IMR-90 (cell line): ENCODE results near the gene MARCKSL1. TPM values are rescaled to one million over a fixed set of nuclear protein-coding genes. Genes with fewer than 3 reads are reported as not detected.

Experiments
- ATAC-seq: fragments of 200-7000 bp; cut with Tn5 transposase; 2 replicates; pipeline ENCODE4 v1.9.1; 2020; ENCODE audit warnings: low read depth, mild to moderate bottlenecking, moderate library complexity
- BruUV-seq: library from RNA; stranded (reverse); fragments of 400-500 nt; replicated peaks from 2 replicates; lab custom pipeline; 2021; lab: Mats Ljungman, UMichigan
- CTCF ChIA-PET: fragments of 300-600 bp; formaldehyde crosslinking; extraction: SDS; loops from one replicate; lab custom pipeline; 2021; ENCODE audit warnings: antibody characterized with exemption; lab: Yijun Ruan, JAX
- POLR2A ChIA-PET: fragments of 300-600 bp; sonication (Branson Sonifier 250); formaldehyde crosslinking; loops from one replicate; lab custom pipeline; 2022; ENCODE audit warnings: antibody characterized with exemption; ENCODE audit not compliant: unreplicated experiment; lab: Charles Lee
- DNase-seq: peaks from one replicate; pipeline ENCODE4 v3.0.0; 2013
- H2AFZ ChIP-seq: replicated peaks from 2 replicates; pipeline ENCODE3; 2013; ENCODE audit warnings: low read length, mild to moderate bottlenecking; ENCODE audit not compliant: poor library complexity
- H2AK5ac ChIP-seq: 2 replicates; pipeline ENCODE4 v1.6.1; 2013; ENCODE audit warnings: low read depth, low read length, inconsistent platforms
- H2AK9ac ChIP-seq: replicated peaks from 2 replicates; pipeline ENCODE3; 2013; ENCODE audit warnings: mild to moderate bottlenecking, low read depth, low read length, moderate library complexity; ENCODE audit not compliant: poor library complexity
- H2BK120ac ChIP-seq: 2 replicates; pipeline ENCODE4 v1.6.1; 2013; ENCODE audit warnings: low read depth, low read length, inconsistent platforms
- H2BK15ac ChIP-seq: 3 replicates; pipeline ENCODE4 v1.6.1; 2013; ENCODE audit warnings: low read depth, low read length, inconsistent platforms
- H2BK20ac ChIP-seq: 2 replicates; pipeline ENCODE4 v1.6.1; 2013; ENCODE audit warnings: low read depth, mild to moderate bottlenecking, inconsistent platforms, low read length, moderate library complexity
- H2BK5ac ChIP-seq: 2 replicates; pipeline ENCODE4 v1.6.1; 2013; ENCODE audit warnings: mild to moderate bottlenecking, low read depth, low read length, inconsistent platforms; ENCODE audit not compliant: poor library complexity, severe bottlenecking
- H3K14ac ChIP-seq: replicated peaks from 2 replicates; pipeline ENCODE4 v1.6.1; 2013; ENCODE audit warnings: low read depth, low read length, inconsistent platforms
- H3K18ac ChIP-seq: 2 replicates; pipeline ENCODE4 v1.6.1; 2013; ENCODE audit warnings: low read depth, low read length, control low read depth
- H3K23ac ChIP-seq: 2 replicates; pipeline ENCODE4 v1.6.1; 2013; ENCODE audit warnings: low read depth, low read length, inconsistent platforms
- H3K27ac ChIP-seq: 2 replicates; pipeline ENCODE4 v1.5.1; 2013; ENCODE audit warnings: mild to moderate bottlenecking, control low read depth, low read length; ENCODE audit not compliant: insufficient read depth
- H3K27me3 ChIP-seq: 2 replicates; pipeline ENCODE4 v1.6.1; 2013; ENCODE audit warnings: low read length; ENCODE audit not compliant: control insufficient read depth, insufficient read depth
- H3K36me3 ChIP-seq: 2 replicates; pipeline ENCODE4 v1.6.1; 2013; ENCODE audit warnings: low read length, mixed read lengths; ENCODE audit not compliant: control insufficient read depth, insufficient read depth
- H3K4ac ChIP-seq: 2 replicates; pipeline ENCODE4 v1.6.1; 2013; ENCODE audit warnings: low read depth, low read length, inconsistent platforms
- H3K4me1 ChIP-seq: 2 replicates; pipeline ENCODE4 v1.6.1; 2013; ENCODE audit warnings: low read length, mixed read lengths; ENCODE audit not compliant: control insufficient read depth, insufficient read depth
- H3K4me2 ChIP-seq: 2 replicates; pipeline ENCODE4 v1.6.1; 2013; ENCODE audit warnings: low read depth, mild to moderate bottlenecking, control low read depth, low read length, moderate library complexity
- H3K4me3 ChIP-seq: 2 replicates; pipeline ENCODE4 v1.5.1; 2013; ENCODE audit warnings: low read depth, mild to moderate bottlenecking, control low read depth, low read length, moderate library complexity; ENCODE audit not compliant: insufficient read depth
- H3K56ac ChIP-seq: 2 replicates; pipeline ENCODE4 v1.6.1; 2013; ENCODE audit warnings: low read length, inconsistent platforms; ENCODE audit not compliant: insufficient read depth; ENCODE audit errors: extremely low read depth
- H3K79me1 ChIP-seq, 2 experiments: 2 replicates each; pipeline ENCODE4 v1.6.1; 2013; ENCODE audit warnings: low read length in 2 of 2, inconsistent platforms in 1 of 2, low read depth in 1 of 2
- H3K9ac ChIP-seq: 2 replicates; pipeline ENCODE4 v1.6.1; 2013; ENCODE audit warnings: low read depth, low read length, control low read depth
- H3K9me1 ChIP-seq: 2 replicates; pipeline ENCODE4 v1.6.1; 2013; ENCODE audit warnings: low read length, inconsistent platforms; ENCODE audit not compliant: insufficient read depth
- H3K9me3 ChIP-seq: 2 replicates; pipeline ENCODE4 v1.6.1; 2013; ENCODE audit warnings: low read length; ENCODE audit not compliant: control insufficient read depth, insufficient read depth
- H4K20me1 ChIP-seq: 2 replicates; pipeline ENCODE4 v1.6.1; 2013; ENCODE audit warnings: low read length, inconsistent platforms; ENCODE audit not compliant: insufficient read depth
- H4K5ac ChIP-seq: 2 replicates; pipeline ENCODE4 v1.6.1; 2013; ENCODE audit warnings: mild to moderate bottlenecking, low read depth, low read length, control low read depth
- H4K8ac ChIP-seq, 2 experiments: 2 replicates each; pipeline ENCODE4 v1.6.1; 2013; ENCODE audit warnings: low read depth in 2 of 2, low read length in 2 of 2, control low read depth in 1 of 2, inconsistent platforms in 1 of 2
- H4K91ac ChIP-seq: 2 replicates; pipeline ENCODE4 v1.6.1; 2013; ENCODE audit warnings: low read depth, low read length, inconsistent platforms; ENCODE audit not compliant: insufficient read depth
- BHLHE40 ChIP-seq: fragments of 150-350 bp; IDR thresholded peaks from 2 replicates; pipeline ENCODE4 v1.6.1; 2016; ENCODE audit warnings: mild to moderate bottlenecking, low read depth, low read length
- CEBPB ChIP-seq: IDR thresholded peaks from 2 replicates; pipeline ENCODE4 v1.6.1; 2012; ENCODE audit warnings: low read depth, low read length, improper control_type of control experiment
- CTCF ChIP-seq: conservative IDR thresholded peaks from 2 replicates; pipeline ENCODE4 v1.5.1; 2012; ENCODE audit warnings: mild to moderate bottlenecking, low read depth, low read length, improper control_type of control experiment
- ELK1 ChIP-seq: fragments of 150-350 bp; IDR thresholded peaks from 2 replicates; pipeline ENCODE4 v1.6.1; 2016; ENCODE audit warnings: low read depth, mild to moderate bottlenecking, low read length, moderate library complexity, borderline replicate concordance
- FOS ChIP-seq: fragments of 150-350 bp; IDR thresholded peaks from 2 replicates; pipeline ENCODE4 v1.6.1; 2016; ENCODE audit warnings: low read depth, low read length
- MAZ ChIP-seq: IDR thresholded peaks from 2 replicates; pipeline ENCODE4 v1.6.1; 2012; ENCODE audit warnings: low read depth, mild to moderate bottlenecking, low read length, improper control_type of control experiment, moderate library complexity, borderline replicate concordance
- NFE2L2 ChIP-seq: fragments of 150-350 bp; IDR thresholded peaks from 2 replicates; pipeline ENCODE4 v1.6.1; 2016; ENCODE audit warnings: low read depth, mild to moderate bottlenecking, low read length
- RAD21 ChIP-seq: IDR thresholded peaks from 2 replicates; pipeline ENCODE4 v1.6.1; 2012; ENCODE audit warnings: low read length, improper control_type of control experiment
- RFX5 ChIP-seq: IDR thresholded peaks from 2 replicates; pipeline ENCODE4 v1.8.0; 2012; ENCODE audit warnings: low read depth, mild to moderate bottlenecking, low read length, moderate library complexity
- WGBS, 2 experiments: methylation state at CpG; one replicate each; pipeline versions ENCODE4 v1.1.5 to v1.1.7; 2013; ENCODE audit warnings: missing lambda C conversion rate in 2 of 2; ENCODE audit not compliant: insufficient read length in 1 of 2; ENCODE audit errors: extremely low coverage in 2 of 2; 5-methylcytosine and 5-hydroxymethylcytosine counted together
- dilution Hi-C: fragments of 300-500 bp; cut with HindIII; formaldehyde crosslinking; loops from one replicate; pipeline ENCODE4 v1.14.3; 2018; ENCODE audit warnings: low sequenced_read_pairs; ENCODE audit not compliant: unreplicated experiment
- in situ Hi-C: fragments of 300-500 bp; cut with MboI; formaldehyde crosslinking; loops from 3 replicates; pipeline ENCODE4 v1.14.3; 2019; ENCODE audit warnings: low sequenced_read_pairs, inconsistent platforms, mixed read lengths
- intact Hi-C: fragments of 100-400 bp; cut with micrococcal nuclease; formaldehyde crosslinking; loops from 2 replicates; pipeline ENCODE4 v1.10.0; 2022
- polyA plus RNA-seq, 3 experiments: library from polyadenylated mRNA; depleted of rRNA; stranded (reverse); fragments of >200 nt; gene quantifications; 2 replicates each; pipeline ENCODE4 v1.2.3, GENCODE V29; 2012; ENCODE audit warnings: low replicate concordance in 1 of 3
- total RNA-seq: library from RNA; depleted of rRNA; stranded (reverse); fragments of >200 nt; gene quantifications from 2 replicates; pipeline ENCODE4 v1.2.3, GENCODE V29; 2012

The MARCKSL1 gene
- total and polyA plus RNA-seq, 2 of the 4 experiments (the other 2 are of a cell fraction) = 37.5 to 218 TPM

- H3K9ac ChIP-seq = no peak overlapping the region
- CTCF ChIA-PET = no interaction called here
- H3K23ac ChIP-seq = no peak overlapping the region
- no TSS peak for BruUV-seq
- no peak overlapping the region for H2BK15ac ChIP-seq
- H4K20me1 ChIP-seq = peaks cover 3% of the 10 kb centered on the region
- no peak overlapping the region for H2AK9ac ChIP-seq
- dilution Hi-C loops = no loop called here
- H3K27me3 ChIP-seq = no peaks in the 10 kb centered on the region
- no peak overlapping the region for H4K5ac ChIP-seq
- no peak overlapping the region for H3K4me3 ChIP-seq
- no peak overlapping the region for H3K27ac ChIP-seq
- H3K14ac ChIP-seq = no peak overlapping the region
- no peak overlapping the region for H3K56ac ChIP-seq
- POLR2A ChIA-PET = no interaction called here
- peaks cover 59% of the 10 kb centered on the region for H3K36me3 ChIP-seq
- H2AK5ac ChIP-seq = no peak overlapping the region
- H3K79me1 ChIP-seq = peaks cover 10 to 72% of the 10 kb centered on the region in 2 experiments; a peak in 3 of 4 replicates
- H3K9me3 ChIP-seq = no peaks in the 10 kb centered on the region
- H3K4ac ChIP-seq = no peak overlapping the region
- intact Hi-C loops = no loop called here
- no peak overlapping the region for H2AFZ ChIP-seq
- H2BK120ac ChIP-seq = no peak overlapping the region
- H3K18ac ChIP-seq = no peak overlapping the region
- H2BK20ac ChIP-seq = no peak overlapping the region
- no peak overlapping the region for H3K4me2 ChIP-seq
- H2BK5ac ChIP-seq = no peak overlapping the region
- no peaks in the 10 kb centered on the region for H3K4me1 ChIP-seq
- in situ Hi-C loops = loop anchor here (10.0 kb wide), 1 partner anchor 112 kb away; no protein-coding TSS in a partner anchor
- peaks cover 16% of the 10 kb centered on the region; the same call in 1 of the 2 replicates for H3K9me1 ChIP-seq
- H4K91ac ChIP-seq = no peak overlapping the region
- ATAC-seq (no peak), DNase-seq (no peak)
- H4K8ac ChIP-seq = no peak overlapping the region
- 86% methylated on average over 1 of the region's 11 CpGs; no CpG with 5 or more reads in 1 of the 2 experiments for WGBS, 2 experiments
- TF ChIP-seq CEBPB (no peak), RAD21 (no peak), CTCF (no peak), BHLHE40 (no peak), FOS (no peak), NFE2L2 (no peak), MAZ (no peak), ELK1 (no peak), RFX5 (no peak)
Observed at GRCh38 chr1:32327204-32327603, 8.8 kb downstream of the MARCKSL1 start.
